IMR-90 (cell line): ENCODE data around the gene MADD.

ENCODE experiments used
- CEBPB ChIP-seq: IDR thresholded peaks from 2 replicates; pipeline ENCODE4 v1.6.1; 2012; ENCODE audit warnings: low read depth, low read length, improper control_type of control experiment
- CTCF ChIP-seq: conservative IDR thresholded peaks from 2 replicates; pipeline ENCODE4 v1.5.1; 2012; ENCODE audit warnings: mild to moderate bottlenecking, low read depth, low read length, improper control_type of control experiment
- POLR2A ChIP-seq: IDR thresholded peaks from 2 replicates; pipeline ENCODE4 v1.6.1; 2012; ENCODE audit warnings: mild to moderate bottlenecking, low read depth, low read length
- RFX5 ChIP-seq: IDR thresholded peaks from 2 replicates; pipeline ENCODE4 v1.8.0; 2012; ENCODE audit warnings: low read depth, mild to moderate bottlenecking, low read length, moderate library complexity
- SMC3 ChIP-seq: fragments of 150-350 bp; IDR thresholded peaks from 2 replicates; pipeline ENCODE4 v1.6.1; 2016; ENCODE audit warnings: low read depth, mild to moderate bottlenecking, antibody characterized with exemption, low read length, moderate library complexity
- TF ChIP-seq, protein P1 (sequence below): fragments of 150-350 bp; IDR thresholded peaks from 2 replicates; pipeline ENCODE4 v1.6.1; 2017; ENCODE audit warnings: mild to moderate bottlenecking, antibody characterized with exemption, low read length, low read depth

- TF ChIP-seq RFX5 (no peak), SMC3 (no peak), POLR2A (no peak), CTCF (no peak), CEBPB (peak; percentile 83)
- TF ChIP-seq, protein P1, sequence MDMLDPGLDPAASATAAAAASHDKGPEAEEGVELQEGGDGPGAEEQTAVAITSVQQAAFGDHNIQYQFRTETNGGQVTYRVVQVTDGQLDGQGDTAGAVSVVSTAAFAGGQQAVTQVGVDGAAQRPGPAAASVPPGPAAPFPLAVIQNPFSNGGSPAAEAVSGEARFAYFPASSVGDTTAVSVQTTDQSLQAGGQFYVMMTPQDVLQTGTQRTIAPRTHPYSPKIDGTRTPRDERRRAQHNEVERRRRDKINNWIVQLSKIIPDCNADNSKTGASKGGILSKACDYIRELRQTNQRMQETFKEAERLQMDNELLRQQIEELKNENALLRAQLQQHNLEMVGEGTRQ, result no peak
Observed at GRCh38 chr11:47276923-47277322, 7.0 kb downstream of the MADD start.
